Measurements from ENCODE around the gene SAMD11.

SAMD11 gene

GRCh38 chr1:905811-906599 lies 17.7 kb upstream of the SAMD11 start:
- DNase-seq, result no peak

- DNase-seq, result no peak
Observed at GRCh38 chr1:906600-907420, 16.9 kb upstream of the SAMD11 start.

GRCh38 chr1:907611-908451 lies 15.9 kb upstream of the SAMD11 start:
- no peak for DNase-seq

GRCh38 chr1:908661-909060 lies 15.1 kb upstream of the SAMD11 start:
- DNase-seq, result no peak

GRCh38 chr1:909861-910310 lies 13.8 kb upstream of the SAMD11 start:
- no peak for DNase-seq

GRCh38 chr1:910311-910880 lies 13.3 kb upstream of the SAMD11 start:
- DNase-seq, result no peak

- DNase-seq, result no peak
Observed at GRCh38 chr1:910881-911721, 12.6 kb upstream of the SAMD11 start.

- DNase-seq, result no peak
Observed at GRCh38 chr1:911875-912739, 11.6 kb upstream of the SAMD11 start.

- no peak for DNase-seq
Observed at GRCh38 chr1:912740-913301, 10.9 kb upstream of the SAMD11 start.

GRCh38 chr1:913491-914130 lies 10.1 kb upstream of the SAMD11 start:
- DNase-seq, result no peak

- no peak for DNase-seq
Observed at GRCh38 chr1:914131-914890, 9.4 kb upstream of the SAMD11 start.

- no peak for DNase-seq
Observed at GRCh38 chr1:914891-915280, 8.8 kb upstream of the SAMD11 start.

GRCh38 chr1:915295-916172 lies 8.2 kb upstream of the SAMD11 start:
- DNase-seq, result no peak

- no peak for DNase-seq
Observed at GRCh38 chr1:916173-917075, 7.3 kb upstream of the SAMD11 start.

- DNase-seq, result no peak
Observed at GRCh38 chr1:917076-917459, 6.7 kb upstream of the SAMD11 start.

- DNase-seq, result no peak
Observed at GRCh38 chr1:917466-918091, 6.1 kb upstream of the SAMD11 start.

GRCh38 chr1:918353-918752 lies 5.4 kb upstream of the SAMD11 start:
- no peak for DNase-seq
